Cerebellar cortex (tissue), 1 donor: ENCODE data around the gene HS3ST4.
"Not testable (repeated sequence)": the region's sequence is repeated elsewhere in the genome, so short reads cannot be mapped to it uniquely, and the experiment has no call there.

ENCODE experiments used
- DNase-seq: peaks from one replicate; pipeline ENCODE4 v3.0.0-alpha.2; 2015; ENCODE audit warnings: low spot score

The HS3ST4 gene

DNA sequence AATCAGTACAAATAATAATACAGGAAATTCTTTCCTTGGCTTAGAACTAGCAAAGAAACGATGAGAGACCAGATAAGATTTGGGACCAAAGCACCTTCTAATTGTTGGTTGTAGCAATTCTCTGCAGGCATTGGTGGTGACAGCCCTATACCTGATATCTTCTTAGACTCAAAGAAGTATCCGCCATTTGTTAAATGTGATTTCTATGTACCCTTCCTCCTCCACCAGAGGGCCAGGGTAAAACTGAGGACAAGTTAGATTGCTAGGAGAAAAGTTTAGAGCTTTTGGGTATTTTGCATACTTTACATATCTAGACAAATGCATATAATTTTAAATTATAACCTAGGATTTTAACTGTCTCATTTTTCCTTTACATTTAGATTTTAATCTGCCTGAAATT is 304.3 kb downstream of the HS3ST4 start:
- no peak for DNase-seq

DNA sequence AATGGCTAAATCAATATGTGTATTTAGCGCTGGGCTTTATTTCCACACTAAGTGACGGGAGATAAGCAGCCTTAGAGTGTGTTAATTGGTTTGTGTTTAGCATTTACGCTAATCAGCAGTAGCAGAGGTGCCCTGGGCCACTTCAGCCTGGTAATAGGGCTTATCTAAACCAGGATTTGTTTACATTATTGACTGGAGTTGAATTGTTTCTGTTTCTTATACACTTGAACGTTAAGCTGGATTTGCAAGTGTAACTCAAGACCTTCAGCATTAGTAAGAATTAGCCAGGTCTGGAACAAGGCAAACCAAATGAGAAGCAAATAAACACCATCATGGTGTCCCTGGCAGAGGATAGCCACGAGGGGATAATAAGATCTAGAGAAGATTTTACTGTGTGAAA is 313.6 kb downstream of the HS3ST4 start:
- no peak for DNase-seq

DNA sequence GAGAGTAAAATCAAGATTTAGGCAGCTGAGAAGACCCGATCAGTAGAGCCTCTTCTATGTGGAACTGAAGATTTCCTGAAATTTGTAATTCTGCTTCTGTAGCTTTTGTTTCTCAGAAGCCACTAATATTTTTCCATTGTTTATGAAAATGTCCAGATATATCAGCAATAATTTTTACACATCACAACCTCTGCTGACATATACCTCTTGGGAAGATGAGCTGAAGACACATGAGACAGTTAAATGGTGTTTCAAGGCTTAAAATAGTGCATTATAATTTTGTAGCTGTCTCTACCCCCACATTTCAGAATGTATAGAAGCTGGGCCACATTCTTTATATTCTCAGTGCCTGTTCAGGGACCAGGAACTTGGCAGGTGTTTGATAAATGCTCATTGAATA is 320.6 kb downstream of the HS3ST4 start:
- DNase-seq: no peak

DNA sequence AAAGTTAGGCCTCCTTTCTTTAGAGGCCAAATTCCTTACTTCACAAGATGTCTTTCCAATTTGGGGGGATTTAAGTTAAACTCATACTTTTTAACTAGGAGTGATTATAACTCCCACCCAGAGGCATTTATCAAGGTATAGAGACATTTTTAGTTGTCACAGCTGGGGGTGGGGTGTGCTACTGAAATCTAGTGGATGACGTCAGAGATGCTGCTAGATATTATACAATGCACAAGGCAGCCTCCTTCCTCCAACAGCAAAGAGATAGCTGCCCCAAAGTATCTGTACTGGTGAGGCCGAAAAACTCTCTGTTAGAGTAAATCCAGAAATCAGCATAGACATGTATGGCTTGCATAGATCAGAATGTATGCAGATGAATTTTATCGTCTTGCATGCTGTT is 324.0 kb downstream of the HS3ST4 start:
- no peak for DNase-seq

DNA sequence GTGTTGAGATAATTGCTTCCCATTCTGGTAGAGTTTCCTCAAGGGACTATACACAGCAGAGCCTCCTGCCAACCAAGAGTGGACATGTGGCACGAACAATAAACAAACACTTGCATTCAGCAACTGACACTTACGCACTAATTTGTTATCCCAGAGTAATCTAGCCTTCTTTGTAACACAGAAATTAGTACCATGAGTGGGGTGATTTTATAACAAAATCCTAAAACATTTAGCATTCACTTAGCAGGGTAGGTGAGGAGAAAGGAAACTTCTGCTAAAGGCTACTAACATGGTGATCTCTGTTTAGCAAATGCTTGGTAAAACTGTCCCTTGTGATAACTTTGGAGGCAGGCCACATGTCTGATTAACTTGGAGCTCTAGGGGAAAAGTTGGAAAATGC is 325.2 kb downstream of the HS3ST4 start:
- no peak for DNase-seq

DNA sequence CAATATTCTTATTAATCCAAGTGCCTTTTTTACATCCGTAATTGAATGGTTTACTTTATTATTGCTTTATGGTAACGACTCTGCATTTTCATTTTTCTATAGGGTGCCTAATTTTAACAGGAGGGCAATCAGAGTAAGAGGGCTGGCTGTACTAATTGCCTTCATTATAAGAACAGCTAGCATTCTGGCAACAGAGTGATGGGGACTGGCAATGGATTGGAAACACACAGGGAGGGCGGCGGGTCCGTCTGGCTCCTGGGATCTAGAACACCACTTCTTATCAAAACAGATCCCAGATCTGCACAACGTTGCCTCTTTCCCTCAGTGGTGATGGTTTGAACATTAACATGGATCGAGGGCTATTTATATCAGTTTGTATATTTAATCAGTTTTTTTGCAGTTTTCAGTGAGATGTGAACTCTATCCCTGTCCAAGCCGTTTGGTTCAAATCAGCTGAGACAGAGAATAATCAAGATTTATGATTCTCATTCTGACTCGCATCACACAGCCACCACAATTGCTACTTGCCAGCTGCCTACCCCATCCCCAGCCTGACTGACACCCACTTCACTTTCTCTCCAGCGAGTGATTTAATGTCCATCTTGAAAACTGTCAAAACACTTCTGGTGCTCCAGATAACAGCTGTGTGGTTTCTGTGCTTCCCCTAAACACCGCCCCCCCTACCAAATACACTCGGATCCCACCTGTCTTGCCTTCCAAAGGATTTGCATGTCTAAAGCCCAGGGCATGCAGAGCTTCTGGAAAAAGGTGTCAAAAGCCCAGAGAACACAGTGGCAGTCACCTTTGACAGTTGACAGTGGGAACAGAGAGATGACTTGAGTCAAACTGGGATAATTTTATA is 327.9 kb downstream of the HS3ST4 start:
- DNase-seq: peak; percentile 52

DNA sequence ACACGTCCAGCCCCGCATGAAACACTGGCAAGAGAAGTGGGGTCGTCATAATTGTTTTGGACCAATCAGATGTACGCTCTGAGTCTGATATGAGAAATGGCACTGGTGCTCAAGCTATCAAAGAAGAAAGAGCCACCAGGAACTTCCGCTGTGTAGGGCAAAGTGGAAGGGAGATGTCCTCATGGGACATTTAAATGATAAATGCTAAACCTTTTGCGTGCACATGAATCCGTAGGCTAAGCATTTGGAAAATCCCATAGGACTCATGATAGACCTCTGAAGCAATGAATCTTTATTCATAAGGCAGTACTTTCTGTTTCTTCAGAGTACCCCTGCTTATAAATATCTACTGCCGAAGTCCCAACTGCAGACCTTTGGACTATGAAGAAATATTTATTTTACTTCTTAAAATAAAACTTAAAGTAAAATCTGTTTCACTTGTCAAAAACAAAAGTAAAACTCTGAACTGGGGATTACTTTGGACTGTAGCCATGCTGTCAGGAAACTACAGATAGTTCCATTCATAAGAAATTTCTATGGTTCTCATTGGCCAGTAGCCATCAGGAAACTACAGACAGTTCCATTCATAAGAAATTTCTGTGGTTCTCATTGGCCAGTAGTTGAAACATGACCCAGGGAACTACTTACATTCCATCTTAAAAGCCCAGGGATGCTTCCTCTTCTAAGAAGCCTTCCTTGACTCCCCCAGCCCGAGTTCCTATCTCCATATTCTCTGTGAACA is 335.1 kb downstream of the HS3ST4 start:
- no peak for DNase-seq

DNA sequence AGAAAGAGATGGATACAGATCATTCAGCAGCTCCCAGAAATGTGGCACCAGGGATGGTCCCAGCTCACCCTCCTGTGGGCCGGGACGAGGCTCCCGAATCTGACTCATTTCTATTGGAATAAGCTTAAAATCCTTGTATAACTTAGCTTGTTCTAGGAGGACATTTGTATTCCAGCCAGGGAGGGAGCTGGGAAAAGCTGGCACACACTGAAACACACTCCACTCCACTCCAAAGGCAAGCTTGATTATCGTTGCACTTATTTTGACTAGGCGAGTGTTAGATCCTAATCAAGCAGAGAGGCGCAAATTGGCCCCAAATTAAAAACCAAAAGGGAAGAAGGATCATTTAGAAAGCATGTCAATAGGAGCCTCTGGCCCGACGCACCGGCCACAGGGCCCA is 339.5 kb downstream of the HS3ST4 start:
- no peak for DNase-seq

DNA sequence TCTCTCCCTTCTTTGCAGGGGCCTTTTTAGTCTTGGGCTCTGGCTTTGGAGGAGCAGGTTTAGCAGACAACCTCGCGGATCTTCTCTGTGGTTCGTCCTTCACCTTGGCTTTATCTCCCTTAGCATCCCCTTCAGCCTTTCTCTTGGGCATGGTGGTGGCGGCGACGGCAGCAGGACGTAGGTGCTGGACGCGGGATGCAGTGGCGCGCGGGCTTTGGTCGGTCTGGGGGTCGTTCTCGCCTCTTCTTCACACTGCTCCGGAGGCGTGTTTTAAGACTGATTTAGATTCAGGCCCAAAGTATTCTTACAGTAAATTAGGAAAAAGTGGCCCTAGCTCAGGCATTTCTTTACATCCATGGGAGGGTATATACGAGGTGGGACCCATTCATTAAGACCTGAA is 340.9 kb downstream of the HS3ST4 start:
- DNase-seq: not testable (repeated sequence)

DNA sequence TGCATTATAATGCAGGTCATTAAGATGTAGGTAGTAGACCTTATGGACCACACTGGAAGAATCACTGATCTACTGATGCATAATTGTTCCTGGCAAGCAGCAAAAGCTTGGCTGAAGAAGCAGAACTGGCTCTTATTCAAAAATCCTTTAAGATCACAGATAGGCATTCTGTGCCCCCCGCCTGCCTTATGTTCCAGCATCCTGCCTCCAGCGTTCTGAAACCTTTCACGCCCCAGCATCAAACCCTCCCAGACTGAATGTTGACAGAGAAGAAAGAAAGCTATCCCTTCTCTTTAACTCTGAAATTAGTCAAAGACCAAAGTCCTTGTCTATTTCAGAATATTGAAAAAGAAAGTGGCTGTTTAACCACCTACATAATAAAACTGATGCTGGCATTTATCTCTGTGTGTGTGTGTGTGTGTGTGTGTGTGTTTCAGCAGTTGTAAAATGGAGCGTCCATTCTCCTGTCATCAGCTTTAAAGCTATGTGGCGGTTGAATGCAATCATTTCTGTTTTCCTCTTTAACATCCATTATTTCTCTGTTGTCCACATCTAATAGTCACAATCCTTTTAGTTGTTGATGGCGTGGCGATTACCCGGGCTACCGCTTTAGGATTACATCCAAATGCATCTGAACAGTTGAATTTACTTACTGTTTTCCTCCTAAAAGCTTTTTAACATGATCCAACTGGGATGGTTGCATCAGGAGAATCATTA is 350.4 kb downstream of the HS3ST4 start:
- no peak for DNase-seq

DNA sequence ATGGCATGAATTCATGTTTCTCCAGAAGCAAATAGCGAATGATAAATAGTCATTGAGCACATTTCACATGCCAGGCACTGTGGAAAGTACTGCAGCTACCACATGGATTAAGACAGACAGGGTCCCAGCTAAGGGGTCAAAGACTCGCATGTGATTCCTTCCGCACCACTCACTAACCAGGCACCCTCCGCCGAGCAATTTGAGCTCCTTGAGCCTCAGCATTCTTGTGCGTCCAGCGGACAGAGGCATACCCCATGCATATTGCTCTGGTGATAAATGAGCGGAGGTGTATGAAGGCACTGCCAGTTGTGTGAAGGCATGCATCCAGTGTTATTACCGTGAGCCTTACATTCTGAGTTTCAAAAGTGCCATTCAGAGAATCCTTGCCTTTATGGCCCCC is 358.7 kb downstream of the HS3ST4 start:
- DNase-seq: no peak

DNA sequence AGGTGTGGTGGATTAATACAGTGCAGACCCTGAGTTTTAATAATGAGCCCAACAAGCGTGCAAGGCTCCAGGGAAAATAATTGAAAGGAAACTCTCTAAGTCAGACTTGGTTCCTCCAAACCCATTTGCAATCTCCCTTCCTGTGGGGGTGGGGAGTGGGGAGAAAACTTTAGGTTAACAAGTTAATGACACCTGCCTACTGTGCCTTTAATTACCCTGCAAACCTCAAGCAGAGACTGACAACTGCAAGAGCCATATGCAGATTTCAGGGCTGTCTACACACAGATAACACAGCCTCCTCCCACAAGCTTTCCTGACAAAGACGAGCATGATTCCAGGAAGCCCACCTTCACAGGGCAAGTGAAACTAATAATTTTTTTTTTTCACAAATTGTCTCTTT is 359.3 kb downstream of the HS3ST4 start:
- DNase-seq: no peak

DNA sequence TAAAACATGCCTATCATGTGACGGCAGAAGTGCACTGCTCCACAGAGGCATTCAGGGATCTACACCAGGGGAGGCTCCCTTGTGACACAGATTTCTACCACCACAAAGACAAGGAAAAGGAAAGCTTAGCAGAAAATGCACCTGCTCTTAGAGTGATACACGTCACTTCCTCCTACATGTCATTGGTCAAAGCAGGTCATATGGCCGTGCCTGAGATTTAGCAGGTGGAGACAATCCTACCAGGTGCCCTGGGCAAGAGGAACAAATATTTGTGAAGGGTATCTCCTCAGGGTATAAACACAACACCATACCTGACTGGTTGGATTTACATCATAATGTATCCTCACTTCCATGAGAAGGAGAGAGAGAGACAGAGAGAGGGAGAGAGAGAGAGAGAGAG is 362.1 kb downstream of the HS3ST4 start:
- DNase-seq: no peak

DNA sequence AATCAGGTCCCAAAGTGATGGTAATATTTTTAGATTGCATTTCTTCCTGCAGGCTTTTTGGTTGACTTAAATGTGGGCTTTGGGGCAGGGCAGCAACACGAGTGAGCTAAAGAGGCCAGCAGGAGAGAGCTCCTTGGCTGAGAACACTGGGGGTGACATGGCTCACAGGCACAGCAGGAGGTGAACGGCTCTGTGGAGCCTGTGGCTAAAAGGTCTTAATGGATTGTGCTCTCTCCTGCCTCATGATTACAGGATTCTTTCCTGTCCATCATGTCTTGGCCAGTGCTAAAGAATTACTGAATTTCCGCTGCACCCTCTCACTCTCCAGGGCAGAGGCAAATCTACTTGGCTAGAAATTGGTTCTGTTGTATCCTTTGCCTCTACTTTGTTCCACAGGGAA is 366.6 kb downstream of the HS3ST4 start:
- no peak for DNase-seq

DNA sequence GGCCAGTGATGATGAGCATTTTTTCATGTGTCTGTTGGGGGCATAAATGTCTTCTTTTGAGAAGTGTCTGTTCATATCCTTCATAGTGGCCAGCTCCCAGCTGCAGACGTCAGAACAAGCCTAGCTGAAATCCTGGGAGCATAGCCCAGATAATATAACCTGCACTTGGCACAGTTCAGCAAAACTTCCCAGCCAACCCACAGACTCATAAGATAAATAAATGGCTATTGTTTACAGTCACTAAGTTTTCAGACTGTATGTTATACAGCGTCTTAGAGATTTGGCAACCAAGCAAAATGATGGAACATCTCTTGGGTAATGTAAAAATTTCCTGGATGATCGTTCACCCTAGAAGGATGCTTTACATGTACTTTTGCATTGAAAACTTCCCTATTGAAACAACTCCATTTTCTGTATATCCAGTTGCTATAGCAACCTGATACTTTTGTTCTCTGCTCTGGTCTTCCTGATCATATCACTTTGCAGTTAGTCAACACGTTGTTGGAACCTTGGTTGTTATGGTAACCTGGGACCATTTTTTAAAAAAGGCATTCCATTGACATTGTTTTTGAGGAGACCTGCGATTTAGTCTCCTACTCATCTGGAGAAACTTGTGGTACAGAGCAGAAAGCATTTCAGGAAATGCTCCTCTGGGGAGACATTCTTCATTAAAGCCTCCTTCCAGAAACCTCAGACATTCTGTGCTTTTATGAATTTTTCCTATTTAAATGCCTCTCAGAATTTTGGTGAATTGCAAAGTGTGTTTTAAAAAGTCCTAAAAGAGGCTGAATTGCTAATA is 378.7 kb downstream of the HS3ST4 start:
- DNase-seq: no peak

DNA sequence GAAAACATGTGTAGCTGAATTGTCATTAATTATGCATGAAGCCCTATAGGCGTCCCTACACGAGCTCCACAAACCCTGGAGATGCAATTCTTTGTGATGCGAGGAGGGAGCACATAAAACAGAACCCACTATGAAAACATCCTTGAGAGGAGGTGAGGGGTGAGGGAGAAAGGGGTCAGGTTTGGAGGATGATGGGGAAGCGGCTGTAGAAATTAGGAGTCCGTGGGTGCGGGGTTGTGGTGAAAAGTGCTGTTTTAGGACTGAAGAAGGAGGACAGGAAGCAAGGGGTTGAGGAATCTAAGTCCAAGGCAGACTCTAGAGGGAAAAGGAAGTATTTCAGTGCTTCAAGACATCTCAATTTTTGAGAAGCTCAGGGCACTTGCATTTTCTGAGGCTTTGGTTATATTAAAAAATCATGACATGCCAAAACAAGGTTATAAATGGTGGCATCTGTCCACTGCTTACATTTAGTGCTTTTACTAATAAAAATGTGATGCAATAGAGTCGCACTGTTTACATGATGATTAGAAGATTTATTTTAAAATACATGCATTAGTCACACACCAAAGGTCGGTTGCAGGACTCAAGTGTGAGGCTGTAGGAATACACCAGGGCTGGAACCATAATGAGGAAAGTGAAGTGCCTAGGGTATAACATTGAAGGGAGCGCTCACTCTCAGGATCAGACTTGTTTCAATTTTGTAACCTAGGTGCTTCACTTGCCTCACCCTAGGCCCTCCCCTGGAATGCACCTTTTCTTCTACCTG is 379.5 kb downstream of the HS3ST4 start:
- no peak for DNase-seq

DNA sequence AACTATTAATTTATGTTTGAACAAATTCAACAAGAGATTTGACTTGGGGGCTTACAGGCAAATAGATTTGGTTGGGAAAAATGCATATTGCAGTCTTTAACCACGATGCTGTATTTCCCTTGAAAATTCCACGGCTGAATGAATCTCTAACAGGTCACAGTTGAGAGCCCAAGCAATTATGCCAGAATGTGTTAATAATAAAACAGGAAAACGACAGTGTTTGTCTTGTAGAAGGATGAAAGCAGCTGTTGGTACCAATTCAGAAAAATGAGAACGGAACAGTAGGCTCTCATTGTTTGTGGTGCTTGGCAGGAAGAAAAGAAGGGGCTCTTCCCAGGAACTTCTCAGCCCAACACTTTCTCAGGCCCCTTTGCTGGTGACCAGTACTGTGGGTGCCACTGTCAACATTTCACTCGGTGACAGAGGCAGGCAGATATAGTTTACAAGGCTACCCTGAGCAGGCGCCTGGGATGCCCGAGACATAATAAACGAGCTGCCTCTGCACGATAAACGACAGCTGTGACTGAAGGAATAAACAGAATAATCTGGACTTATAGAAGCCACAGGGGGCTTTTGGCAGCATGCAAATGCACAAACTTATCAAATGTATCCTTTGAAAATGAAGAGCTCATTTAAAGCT is 387.1 kb downstream of the HS3ST4 start:
- DNase-seq: no peak

DNA sequence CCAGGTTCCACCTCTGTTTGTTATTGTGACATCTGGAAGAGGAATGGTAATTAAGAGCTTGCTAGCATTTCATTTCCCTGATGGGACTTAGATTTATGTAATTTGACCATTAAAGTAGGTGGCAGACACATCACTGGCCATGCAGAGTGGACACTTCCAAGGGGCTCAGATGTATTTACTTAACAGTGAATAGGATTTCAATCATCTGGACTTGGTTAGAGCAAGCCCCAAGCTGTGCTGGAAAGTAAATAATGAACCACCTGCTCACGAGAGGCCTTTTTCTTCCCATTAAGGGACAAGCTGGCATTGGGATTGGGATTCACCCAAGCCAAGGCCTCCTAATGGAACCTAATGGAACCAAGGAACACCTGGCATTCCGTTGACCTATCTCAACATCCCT is 395.3 kb downstream of the HS3ST4 start:
- no peak for DNase-seq

DNA sequence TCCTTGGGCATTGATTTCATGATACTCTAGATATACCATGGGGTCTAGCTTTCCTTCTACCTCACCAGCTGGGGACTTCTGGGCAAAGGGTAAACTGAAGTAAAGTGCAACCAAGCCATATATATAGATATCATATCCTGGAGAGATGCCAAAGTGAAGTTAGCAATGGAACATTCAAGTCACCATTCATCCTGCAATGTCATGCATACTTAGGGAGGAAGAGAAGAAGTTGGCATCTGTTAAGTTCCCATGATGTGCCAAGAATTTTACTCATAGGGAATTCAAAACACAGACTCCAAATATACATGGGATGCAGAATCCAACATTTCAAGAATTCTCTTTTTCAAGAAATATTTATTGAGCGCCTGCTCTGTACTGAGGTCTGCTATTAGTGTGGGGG is 399.8 kb downstream of the HS3ST4 start:
- DNase-seq: no peak

DNA sequence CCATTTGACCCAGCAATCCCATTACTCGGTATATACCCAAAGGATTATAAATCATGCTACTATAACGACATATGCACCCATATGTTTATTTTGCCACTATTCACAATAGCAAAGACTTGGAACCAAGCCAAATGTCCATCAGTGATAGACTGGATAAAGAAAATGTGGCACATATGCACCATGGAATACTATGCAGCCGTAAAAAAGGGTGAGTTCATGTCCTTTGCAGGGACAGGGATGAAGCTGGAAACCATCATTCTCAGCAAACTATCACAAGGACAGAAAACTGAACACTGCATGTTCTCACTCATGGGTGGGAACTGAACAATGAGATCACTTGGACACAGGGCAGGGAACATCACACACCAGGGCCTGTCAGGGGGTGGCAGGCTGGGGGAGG is 406.4 kb downstream of the HS3ST4 start:
- DNase-seq: not testable (repeated sequence)

DNA sequence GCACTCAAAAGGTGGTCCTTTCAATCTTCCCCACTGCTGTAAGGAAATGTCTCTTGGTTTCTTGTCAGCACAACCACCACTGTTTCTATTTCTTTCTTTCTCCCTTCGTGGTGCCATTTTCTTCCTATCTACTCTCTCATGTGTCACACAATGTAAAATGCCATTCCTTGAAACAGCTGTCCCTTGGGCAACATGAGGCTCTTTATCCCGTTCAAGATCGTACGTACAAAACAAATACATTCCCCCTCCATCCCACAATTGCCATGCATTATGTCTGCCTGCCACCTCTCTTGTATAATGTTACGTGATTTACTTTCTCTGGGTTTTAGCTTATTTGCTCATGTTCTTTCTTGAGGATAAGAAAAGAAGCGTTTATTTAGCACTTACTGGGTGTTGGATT is 410.6 kb downstream of the HS3ST4 start:
- no peak for DNase-seq
